ENCODE data around the gene NFILZ.

Gene NFILZ

GRCh38 chr19:8629996-8630683 is at the start of gene NFILZ:
Gene NFILZ, plus strand, starts transcription at chr19:8630633. Its CDS starts 46,133 bp downstream, at chr19:8676766.
- no peak for DNase-seq

GRCh38 chr19:8580710-8581281 is 49.6 kb upstream of the NFILZ start:
- peak; percentile 24 to 55 for DNase-seq

- DNase-seq, result no peak
These were observed 45.2 kb upstream of the NFILZ start for GRCh38 chr19:8584965-8585893.

- no peak for DNase-seq
These were observed 44.3 kb upstream of the NFILZ start for GRCh38 chr19:8585894-8586750.

GRCh38 chr19:8589177-8589714 is 41.2 kb upstream of the NFILZ start:
- DNase-seq, result no peak

GRCh38 chr19:8592231-8593009 is 38.0 kb upstream of the NFILZ start:
- DNase-seq, result peak; percentile 73 to 79

GRCh38 chr19:8593931-8594330 is 36.5 kb upstream of the NFILZ start:
- DNase-seq, result no peak

- DNase-seq, result no peak
These were observed 34.8 kb upstream of the NFILZ start for GRCh38 chr19:8595651-8596050.

GRCh38 chr19:8596168-8596567 is 34.3 kb upstream of the NFILZ start:
- DNase-seq, result no peak

- no peak for DNase-seq
These were observed 30.4 kb upstream of the NFILZ start for GRCh38 chr19:8600064-8600463.

- DNase-seq, result no peak
These were observed 29.6 kb upstream of the NFILZ start for GRCh38 chr19:8600816-8601215.

- no peak for DNase-seq
These were observed 28.6 kb upstream of the NFILZ start for GRCh38 chr19:8601796-8602195.

GRCh38 chr19:8605514-8605913 is 24.9 kb upstream of the NFILZ start:
- DNase-seq, result no peak

- DNase-seq, result no peak
These were observed 23.0 kb upstream of the NFILZ start for GRCh38 chr19:8607386-8607785.

GRCh38 chr19:8608941-8609278 is 21.5 kb upstream of the NFILZ start:
- DNase-seq, result no peak

- DNase-seq, result peak in 1 of 2 donors; percentile 23
These were observed 21.0 kb upstream of the NFILZ start for GRCh38 chr19:8609279-8610040.

GRCh38 chr19:8610041-8610935 is 20.1 kb upstream of the NFILZ start, which contains the start of gene ADAMTS10:
Gene ADAMTS10, minus strand, starts transcription at chr19:8610715. Its CDS starts 5,005 bp downstream, at chr19:8605710.
- DNase-seq, result peak in 1 of 2 donors; percentile 13

GRCh38 chr19:8610936-8611300 is 19.5 kb upstream of the NFILZ start:
- no peak for DNase-seq

- no peak for DNase-seq
These were observed 19.0 kb upstream of the NFILZ start for GRCh38 chr19:8611391-8611876.
